ENCODE measurements around the gene ARHGDIG.

The ARHGDIG gene

GRCh38 chr16:293043-293775 is 12.8 kb downstream of the ARHGDIG start:
- TF ChIP-seq USF1 (IDR thresholded peaks at IDR 0.05), result no peak
- TF ChIP-seq REST (IDR thresholded peaks at IDR 0.05; ENCODE audit: low read depth), result no peak
- TF ChIP-seq CREB1 (IDR thresholded peaks at IDR 0.05; ENCODE audit: low read depth), result no peak
- no peak for TF ChIP-seq TEAD4 (IDR thresholded peaks at IDR 0.05)

GRCh38 chr16:296276-296675 is 15.9 kb downstream of the ARHGDIG start:
- TF ChIP-seq USF1 (IDR thresholded peaks at IDR 0.05) (no peak), EP300 (IDR thresholded peaks at IDR 0.05; ENCODE audit: borderline replicate concordance) (no peak), EGR1 (IDR thresholded peaks at IDR 0.05) (no peak), FOXM1 (IDR thresholded peaks at IDR 0.05; ENCODE audit: borderline replicate concordance, low read depth) (no peak), RAD21 (IDR thresholded peaks at IDR 0.05; ENCODE audit: low read depth) (no peak), TEAD4 (IDR thresholded peaks at IDR 0.05) (no peak)

- TF ChIP-seq USF1 (IDR thresholded peaks at IDR 0.05) (no peak), MAX (IDR thresholded peaks at IDR 0.05) (no peak), CREB1 (IDR thresholded peaks at IDR 0.05; ENCODE audit: low read depth) (no peak), YY1 (IDR thresholded peaks at IDR 0.05; ENCODE audit: low read depth) (no peak), TAF1 (IDR thresholded peaks at IDR 0.05; ENCODE audit: low read depth) (no peak), EP300 (IDR thresholded peaks at IDR 0.05; ENCODE audit: borderline replicate concordance) (no peak), TCF12 (IDR thresholded peaks at IDR 0.05; ENCODE audit: low read depth) (no peak), ZBTB7A (IDR thresholded peaks at IDR 0.05; ENCODE audit: low read depth) (no peak), NFIC (IDR thresholded peaks at IDR 0.05) (no peak), CEBPB (IDR thresholded peaks at IDR 0.05) (no peak), REST (IDR thresholded peaks at IDR 0.05; ENCODE audit: low read depth) (no peak), EGR1 (IDR thresholded peaks at IDR 0.05) (no peak), FOXM1 (IDR thresholded peaks at IDR 0.05; ENCODE audit: borderline replicate concordance, low read depth) (no peak), TEAD4 (IDR thresholded peaks at IDR 0.05) (no peak), RAD21 (IDR thresholded peaks at IDR 0.05; ENCODE audit: low read depth) (no peak)
Measured at GRCh38 chr16:296806-297510, 16.6 kb downstream of the ARHGDIG start.

- TF ChIP-seq EGR1 (IDR thresholded peaks at IDR 0.05) (no peak), NFIC (IDR thresholded peaks at IDR 0.05) (no peak), TAF1 (IDR thresholded peaks at IDR 0.05; ENCODE audit: low read depth) (no peak), RAD21 (IDR thresholded peaks at IDR 0.05; ENCODE audit: low read depth) (no peak), ZBTB7A (IDR thresholded peaks at IDR 0.05; ENCODE audit: low read depth) (no peak), YY1 (IDR thresholded peaks at IDR 0.05; ENCODE audit: low read depth) (no peak), TCF12 (IDR thresholded peaks at IDR 0.05; ENCODE audit: low read depth) (no peak), TEAD4 (IDR thresholded peaks at IDR 0.05) (no peak), CREB1 (IDR thresholded peaks at IDR 0.05; ENCODE audit: low read depth) (no peak), USF1 (IDR thresholded peaks at IDR 0.05) (no peak), REST (IDR thresholded peaks at IDR 0.05; ENCODE audit: low read depth) (no peak), MAX (IDR thresholded peaks at IDR 0.05) (no peak), CEBPB (IDR thresholded peaks at IDR 0.05) (no peak), FOXM1 (IDR thresholded peaks at IDR 0.05; ENCODE audit: borderline replicate concordance, low read depth) (no peak), EP300 (IDR thresholded peaks at IDR 0.05; ENCODE audit: borderline replicate concordance) (no peak)
Measured at GRCh38 chr16:297832-298231, 17.4 kb downstream of the ARHGDIG start.
